ENCODE data around the gene STAMBP. TPM values are rescaled to one million over a fixed set of nuclear protein-coding genes. Genes with fewer than 3 reads are reported as not detected.

The STAMBP gene
- total and polyA plus RNA-seq, 3 donors from 2014 or later, result 47.4 to 51.2 (median 49.0) TPM

GRCh38 chr2:73811878-73812277 lies 16.9 kb upstream of the STAMBP start:
- no peak overlapping the region for H3K27ac ChIP-seq
- no peak overlapping the region for H3K4me3 ChIP-seq
- no peaks in the 10 kb centered on the region for H3K4me1 ChIP-seq
- intact Hi-C loops (cut with DNase I; ENCODE audit: low total_unique reads), result no loop called here
- no peak for TF ChIP-seq POLR2A (IDR thresholded peaks at IDR 0.05)
- no peak for TF ChIP-seq CTCF (IDR thresholded peaks at IDR 0.05)
- H3K36me3 ChIP-seq (ENCODE audit: low read depth, missing control alignments), result no peaks in the 10 kb centered on the region
- no peak for DNase-seq
- no peaks in the 10 kb centered on the region for H3K27me3 ChIP-seq
- H3K9me3 ChIP-seq, result no peaks in the 10 kb centered on the region

GRCh38 chr2:73812635-73813034 lies 16.1 kb upstream of the STAMBP start:
- H3K4me3 ChIP-seq, result no peak overlapping the region
- no peak overlapping the region for H3K27ac ChIP-seq
- intact Hi-C loops (cut with DNase I; ENCODE audit: low total_unique reads), result no loop called here
- no peaks in the 10 kb centered on the region for H3K36me3 ChIP-seq (ENCODE audit: low read depth, missing control alignments)
- no peaks in the 10 kb centered on the region for H3K4me1 ChIP-seq
- H3K27me3 ChIP-seq, result no peaks in the 10 kb centered on the region
- TF ChIP-seq POLR2A (IDR thresholded peaks at IDR 0.05), result no peak
- DNase-seq, result no peak
- no peaks in the 10 kb centered on the region for H3K9me3 ChIP-seq

- H3K4me1 ChIP-seq, result no peaks in the 10 kb centered on the region
- intact Hi-C loops (cut with DNase I; ENCODE audit: low total_unique reads), result no loop called here
- 48 to 64% methylated on average over 17 to 18 of the region's 18 CpGs for WGBS, 2 donors
- DNase-seq, result no peak
- H3K27me3 ChIP-seq, result no peaks in the 10 kb centered on the region
- no peak overlapping the region for H3K27ac ChIP-seq
- H3K9me3 ChIP-seq, result no peaks in the 10 kb centered on the region
- H3K4me3 ChIP-seq, result peak overlapping the region; percentile 16 to 51
- TF ChIP-seq CTCF (IDR thresholded peaks at IDR 0.05) (no peak), POLR2A (IDR thresholded peaks at IDR 0.05) (no peak)
- no peaks in the 10 kb centered on the region for H3K36me3 ChIP-seq (ENCODE audit: low read depth, missing control alignments)
These were observed 10.5 kb upstream of the STAMBP start for GRCh38 chr2:73818296-73818695.

- Histone ChIP-seq H3K36me3 (ENCODE audit: low read depth, missing control alignments) (no peaks in the 10 kb centered on the region), H3K9me3 (no peaks in the 10 kb centered on the region), H3K4me1 (no peaks in the 10 kb centered on the region), H3K4me3 (no peak overlapping the region), H3K27ac (no peak overlapping the region), H3K27me3 (no peaks in the 10 kb centered on the region)
- 45 to 54% methylated on average over 2 of the region's 2 CpGs for WGBS, 2 donors
- TF ChIP-seq POLR2A (IDR thresholded peaks at IDR 0.05), result no peak
- no peak for TF ChIP-seq CTCF (IDR thresholded peaks at IDR 0.05)
- intact Hi-C loops (cut with DNase I; ENCODE audit: low total_unique reads), result no loop called here
- no peak for DNase-seq
These were observed 7.5 kb upstream of the STAMBP start for GRCh38 chr2:73821227-73821626.

- H3K4me3 ChIP-seq, result no peak overlapping the region
- H3K4me1 ChIP-seq, result no peaks in the 10 kb centered on the region
- TF ChIP-seq CTCF (IDR thresholded peaks at IDR 0.05), result no peak
- no peak for TF ChIP-seq POLR2A (IDR thresholded peaks at IDR 0.05)
- intact Hi-C loops (cut with DNase I; ENCODE audit: low total_unique reads), result no loop called here
- H3K36me3 ChIP-seq (ENCODE audit: low read depth, missing control alignments), result no peaks in the 10 kb centered on the region
- 70% methylated on average over 2 of the region's 2 CpGs for WGBS, 2 donors
- no peaks in the 10 kb centered on the region for H3K27me3 ChIP-seq
- no peak for DNase-seq
- H3K27ac ChIP-seq, result no peak overlapping the region
- H3K9me3 ChIP-seq, result no peaks in the 10 kb centered on the region
These were observed 7.1 kb upstream of the STAMBP start for GRCh38 chr2:73821669-73822068.
